HG03045 (cell line): Measurements from ENCODE around the gene NBL1.

ENCODE experiments used
- ATAC-seq: cut with Tn5 transposase; IDR thresholded peaks from one replicate; pipeline ENCODE4 v1.9.1; 2021; ENCODE audit warnings: mild to moderate bottlenecking, moderate library complexity; ENCODE audit not compliant: unreplicated experiment

NBL1 gene

GRCh38 chr1:19665496-19666465, 21.7 kb downstream of the NBL1 start:
- no peak for ATAC-seq

GRCh38 chr1:19668888-19669287, 24.8 kb downstream of the NBL1 start:
- ATAC-seq: no peak

- no peak for ATAC-seq
Observed at GRCh38 chr1:19670787-19671186, 26.7 kb downstream of the NBL1 start.

GRCh38 chr1:19672237-19672636, 28.1 kb downstream of the NBL1 start:
- ATAC-seq: no peak

- no peak for ATAC-seq
Observed at GRCh38 chr1:19675797-19676196, 31.7 kb downstream of the NBL1 start.

- no peak for ATAC-seq
Observed at GRCh38 chr1:19676438-19676922, 32.4 kb downstream of the NBL1 start.

- no peak for ATAC-seq
Observed at GRCh38 chr1:19678493-19678892, 34.4 kb downstream of the NBL1 start.

- ATAC-seq: no peak
Observed at GRCh38 chr1:19678931-19679453, 34.9 kb downstream of the NBL1 start.

GRCh38 chr1:19679691-19680090, 35.6 kb downstream of the NBL1 start:
- no peak for ATAC-seq

GRCh38 chr1:19680644-19681043, 36.5 kb downstream of the NBL1 start:
- no peak for ATAC-seq

GRCh38 chr1:19682257-19682656, 38.1 kb downstream of the NBL1 start:
- no peak for ATAC-seq

- no peak for ATAC-seq
Observed at GRCh38 chr1:19682901-19683300, 38.8 kb downstream of the NBL1 start.

- no peak for ATAC-seq
Observed at GRCh38 chr1:19683351-19683750, 39.2 kb downstream of the NBL1 start.

GRCh38 chr1:19684677-19685076, 40.6 kb downstream of the NBL1 start:
- ATAC-seq: no peak

- ATAC-seq: no peak
Observed at GRCh38 chr1:19685994-19686393, 41.9 kb downstream of the NBL1 start.

- no peak for ATAC-seq
Observed at GRCh38 chr1:19687414-19687813, 43.3 kb downstream of the NBL1 start.

GRCh38 chr1:19688041-19688842, 44.1 kb downstream of the NBL1 start:
- no peak for ATAC-seq

- no peak for ATAC-seq
Observed at GRCh38 chr1:19689085-19689757, 45.1 kb downstream of the NBL1 start.

GRCh38 chr1:19689856-19690255, 45.7 kb downstream of the NBL1 start:
- ATAC-seq: no peak

- no peak for ATAC-seq
Observed at GRCh38 chr1:19690342-19690741, 46.2 kb downstream of the NBL1 start.

GRCh38 chr1:19694298-19694697, 50.2 kb downstream of the NBL1 start:
- ATAC-seq: no peak
